HG02759 (cell line): ENCODE measurements around the gene LCAT.

Experiments used
- ATAC-seq: cut with Tn5 transposase; IDR thresholded peaks from one replicate; pipeline ENCODE4 v1.9.1; 2021; ENCODE audit warnings: mild to moderate bottlenecking, moderate library complexity; ENCODE audit not compliant: unreplicated experiment

Gene LCAT

DNA sequence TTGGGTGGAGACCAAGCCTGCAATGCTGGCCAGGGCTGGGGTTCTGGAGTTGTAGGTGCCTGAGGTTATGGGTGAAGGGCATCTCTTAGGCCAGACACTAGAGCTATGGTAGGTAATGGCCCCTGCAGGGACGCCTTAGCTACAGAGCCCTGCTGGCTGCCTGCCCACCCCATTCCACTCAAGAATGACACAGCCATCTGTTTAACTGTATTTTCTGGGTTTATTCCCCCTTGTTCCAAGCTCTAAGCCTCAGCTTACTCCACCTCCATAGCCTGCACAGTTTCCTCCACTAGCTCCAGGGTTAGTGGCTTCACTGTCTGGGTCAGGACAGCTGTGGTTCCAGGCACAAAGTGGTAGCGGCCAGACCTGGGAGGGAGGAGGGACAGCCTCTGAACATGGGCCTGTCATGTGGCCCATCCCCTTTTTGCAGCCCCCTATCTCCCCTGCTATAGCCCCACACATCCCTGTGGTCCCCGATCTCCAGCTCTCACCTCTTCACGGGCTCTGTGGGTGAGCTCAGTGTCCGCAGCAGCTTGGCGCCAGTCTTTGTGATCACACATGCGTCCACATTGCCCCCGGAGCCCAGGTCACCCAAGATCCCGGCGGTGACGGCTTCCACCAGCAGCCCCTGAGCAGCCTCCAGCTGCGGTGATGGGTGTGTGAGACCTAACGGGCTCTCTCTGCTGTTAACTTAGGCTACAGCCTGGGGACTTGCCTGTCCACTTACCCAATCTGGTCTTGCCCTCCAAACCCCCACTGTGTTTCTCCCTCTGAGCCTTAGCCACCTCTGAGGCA, 9.4 kb downstream of the LCAT start:
- no peak for ATAC-seq

DNA sequence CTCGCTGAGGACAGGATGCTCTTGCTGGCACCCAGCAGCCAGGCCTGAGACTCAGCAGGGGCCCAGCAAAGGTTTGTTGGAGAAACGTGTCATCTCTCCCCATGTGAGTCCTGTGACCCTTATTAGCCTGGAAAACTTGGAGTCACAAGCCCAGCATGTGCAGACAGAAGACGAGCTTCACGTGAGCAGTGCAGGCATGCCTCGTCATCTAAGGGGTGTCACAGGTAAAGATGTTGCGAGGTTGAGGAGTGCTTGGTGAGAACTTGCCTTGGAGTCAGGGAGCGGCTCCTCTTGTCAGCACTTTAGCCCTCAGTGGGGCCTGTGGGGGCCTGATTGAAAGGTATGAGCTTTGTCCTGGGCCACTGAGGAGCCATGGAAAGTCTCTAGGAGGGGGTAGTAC, 10.1 kb downstream of the LCAT start:
- ATAC-seq = no peak

DNA sequence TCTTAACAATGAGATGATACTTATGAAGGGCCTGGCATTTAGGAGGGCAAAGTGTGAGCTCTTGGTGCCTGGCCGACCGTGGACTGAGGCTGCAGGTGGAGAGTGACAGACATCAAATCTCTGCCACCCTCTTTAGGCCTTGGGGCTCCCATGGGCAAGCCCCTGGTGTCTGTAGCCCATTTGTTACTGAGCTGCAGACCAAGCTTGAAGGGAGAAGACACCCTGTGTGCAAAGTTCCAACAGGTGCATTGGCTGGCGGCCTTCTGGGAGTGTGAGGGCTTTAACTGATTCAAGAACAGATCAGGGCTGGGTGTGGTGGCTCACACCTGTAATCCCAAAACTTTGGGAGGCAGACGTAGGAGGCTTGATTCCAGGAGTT, 11.5 kb downstream of the LCAT start:
- ATAC-seq = no peak

DNA sequence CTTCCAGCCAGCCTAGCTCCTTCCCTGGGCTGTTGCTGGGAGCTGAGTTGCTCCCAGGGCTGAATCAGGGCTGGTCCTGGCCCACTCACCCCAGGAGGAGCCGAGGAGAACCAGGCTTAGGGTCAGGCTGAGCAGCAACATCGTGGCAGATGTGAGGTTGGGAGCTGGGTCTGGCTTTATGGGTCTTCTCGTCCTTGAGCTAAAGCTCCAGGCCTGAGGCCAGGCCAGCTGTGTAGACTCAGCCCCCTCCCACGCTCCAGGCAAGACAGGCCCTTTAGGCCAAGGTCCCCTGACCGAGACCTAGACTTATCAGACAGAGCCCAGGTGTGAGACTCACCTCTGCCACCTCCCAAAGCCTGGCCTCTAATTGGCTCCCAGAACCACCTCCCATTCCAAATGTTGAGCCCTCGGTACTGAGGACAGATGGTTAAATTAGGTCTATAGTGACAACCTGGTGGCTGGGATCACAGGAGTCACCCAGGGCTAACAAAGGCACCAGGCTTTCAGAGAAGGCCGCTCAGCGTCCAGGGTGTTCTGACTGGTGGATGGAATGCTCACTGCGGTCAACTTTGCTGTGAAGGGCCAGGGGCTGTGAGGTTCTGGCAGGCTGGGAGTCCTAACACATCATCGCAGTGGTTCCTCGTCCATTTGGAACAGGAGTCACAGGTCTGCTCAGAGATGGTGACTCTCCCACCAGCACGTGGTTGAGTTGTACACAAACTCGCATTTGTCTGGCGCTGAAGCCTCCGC, 12.0 kb downstream of the LCAT start, which contains the start of gene CTRL:
CTRL (minus strand) TSS at position 151 of the 750 bp plus-strand sequence; CDS start at position 141, 10 bp downstream.
- no peak for ATAC-seq

DNA sequence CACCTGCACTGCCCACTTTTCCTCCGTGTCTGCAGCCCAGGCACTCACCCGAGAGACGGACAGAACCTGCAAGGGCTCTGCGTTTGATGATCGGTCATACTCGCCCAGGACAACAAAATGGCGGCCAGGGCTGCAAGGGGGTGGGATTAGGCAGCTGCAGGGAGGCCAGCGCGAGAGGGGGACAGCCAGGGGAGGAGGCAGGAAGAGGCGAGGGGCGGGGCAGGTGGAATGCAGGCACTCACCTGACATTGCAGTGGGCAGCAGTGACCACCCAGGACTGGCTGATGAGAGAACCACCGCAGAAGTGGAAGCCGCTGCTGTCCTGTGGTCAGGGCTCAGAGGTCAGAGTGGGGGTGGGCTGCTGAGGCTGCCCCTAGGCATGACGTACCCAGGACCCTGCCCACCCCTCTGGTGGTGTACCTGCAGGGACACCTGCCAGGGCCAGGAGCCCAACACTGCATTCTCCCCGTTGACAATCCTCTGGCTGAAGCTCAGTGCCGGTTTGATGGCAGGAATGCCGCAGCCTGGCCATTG, 13.2 kb downstream of the LCAT start:
- ATAC-seq = no peak

DNA sequence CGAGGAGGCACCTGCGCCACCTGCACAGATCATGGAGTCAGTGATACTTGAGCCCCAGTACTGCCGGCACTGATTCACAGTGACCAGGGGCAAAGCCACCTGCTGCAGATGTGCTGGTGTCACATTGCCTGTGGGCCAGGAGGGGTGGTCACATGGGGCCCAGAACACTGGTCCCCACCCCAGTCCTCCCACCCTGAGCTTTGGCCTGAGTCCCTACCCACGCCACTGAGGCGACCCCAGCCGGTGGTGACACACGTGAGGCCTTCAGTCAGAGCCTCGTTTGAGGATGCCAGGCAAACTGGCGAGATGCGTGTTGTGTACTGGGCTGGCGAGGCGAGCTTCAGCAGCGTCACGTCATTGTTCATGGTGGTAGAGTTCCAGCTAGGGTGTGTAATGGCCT, 13.7 kb downstream of the LCAT start:
- ATAC-seq = no peak

DNA sequence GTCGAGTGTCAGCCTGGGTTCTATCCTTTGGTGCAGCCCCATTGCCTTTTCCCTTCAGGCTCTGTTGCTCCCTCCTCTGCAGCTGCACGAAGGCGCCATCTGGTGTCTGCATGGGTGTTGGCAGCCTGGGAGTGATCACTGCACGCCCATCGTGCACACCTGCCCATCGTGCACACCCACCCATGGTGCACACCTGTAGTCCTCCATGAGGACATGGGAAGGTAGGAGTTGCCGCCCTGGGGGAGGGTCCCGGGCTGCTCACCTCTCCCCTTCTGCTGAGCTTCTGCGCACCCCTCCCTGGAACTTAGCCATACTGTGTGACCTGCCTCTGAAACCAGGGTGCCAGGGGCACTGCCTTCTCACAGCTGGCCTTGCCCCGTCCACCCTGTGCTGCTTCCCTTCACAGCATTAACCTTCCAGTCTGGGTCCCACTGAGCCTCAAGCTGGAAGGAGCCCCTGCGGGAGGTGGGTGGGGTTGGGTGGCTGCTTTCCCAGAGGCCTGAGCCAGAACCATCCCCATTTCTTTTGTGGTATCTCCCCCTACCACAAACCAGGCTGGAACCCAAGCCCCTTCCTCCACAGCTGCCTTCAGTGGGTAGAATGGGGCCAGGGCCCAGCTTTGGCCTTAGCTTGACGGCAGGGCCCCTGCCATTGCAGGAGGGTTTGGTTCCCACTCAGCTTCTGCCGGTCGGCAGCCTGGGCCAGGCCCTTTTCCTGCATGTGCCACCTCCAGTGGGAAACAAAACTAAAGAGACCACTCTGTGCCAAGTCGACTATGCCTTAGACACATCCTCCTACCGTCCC, 15.2 kb downstream of the LCAT start:
- peak; percentile 69 for ATAC-seq

DNA sequence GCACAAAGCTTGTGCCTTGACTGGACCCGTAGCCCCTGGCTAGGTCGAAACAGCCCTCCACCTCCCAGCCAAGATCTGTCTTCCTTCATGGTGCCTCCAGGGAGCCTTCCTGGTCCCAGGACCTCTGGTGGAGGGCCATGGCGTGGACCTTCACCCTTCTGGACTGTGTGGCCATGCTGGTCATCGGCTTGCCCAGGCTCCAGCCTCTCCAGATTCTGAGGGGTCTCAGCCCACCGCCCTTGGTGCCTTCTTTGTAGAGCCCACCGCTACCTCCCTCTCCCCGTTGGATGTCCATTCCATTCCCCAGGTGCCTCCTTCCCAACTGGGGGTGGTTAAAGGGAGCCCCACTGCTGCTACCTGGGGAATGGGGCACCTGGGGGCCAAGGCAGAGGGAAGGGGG, 15.8 kb downstream of the LCAT start:
- ATAC-seq = no peak

DNA sequence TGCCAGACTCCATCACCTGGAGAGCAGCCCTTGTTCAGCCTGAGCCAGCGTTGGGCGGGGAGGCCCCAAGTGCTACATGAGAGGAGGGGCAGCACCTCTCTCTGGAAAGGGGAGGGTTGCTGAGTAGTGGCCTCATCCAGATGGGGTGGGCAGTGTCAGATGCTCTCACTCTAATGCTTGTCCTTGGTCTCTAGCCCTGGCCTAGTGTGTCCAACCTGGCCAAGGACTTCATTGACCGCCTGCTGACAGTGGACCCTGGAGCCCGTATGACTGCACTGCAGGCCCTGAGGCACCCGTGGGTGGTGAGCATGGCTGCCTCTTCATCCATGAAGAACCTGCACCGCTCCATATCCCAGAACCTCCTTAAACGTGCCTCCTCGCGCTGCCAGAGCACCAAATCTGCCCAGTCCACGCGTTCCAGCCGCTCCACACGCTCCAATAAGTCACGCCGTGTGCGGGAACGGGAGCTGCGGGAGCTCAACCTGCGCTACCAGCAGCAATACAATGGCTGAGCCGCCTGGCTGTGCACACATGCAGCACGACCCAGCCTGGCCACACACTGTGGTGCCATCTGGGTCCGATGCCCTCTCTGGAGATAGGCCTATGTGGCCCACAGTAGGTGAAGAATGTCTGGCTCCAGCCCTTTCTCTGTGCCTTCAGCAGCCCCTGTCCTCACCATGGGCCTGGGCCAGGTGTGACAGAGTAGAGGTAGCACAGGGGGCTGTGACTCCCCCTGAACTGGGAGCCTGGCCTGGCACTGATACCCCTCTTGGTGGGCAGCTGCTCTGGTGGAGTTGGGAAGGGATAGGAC, 16.6 kb downstream of the LCAT start:
- no peak for ATAC-seq

DNA sequence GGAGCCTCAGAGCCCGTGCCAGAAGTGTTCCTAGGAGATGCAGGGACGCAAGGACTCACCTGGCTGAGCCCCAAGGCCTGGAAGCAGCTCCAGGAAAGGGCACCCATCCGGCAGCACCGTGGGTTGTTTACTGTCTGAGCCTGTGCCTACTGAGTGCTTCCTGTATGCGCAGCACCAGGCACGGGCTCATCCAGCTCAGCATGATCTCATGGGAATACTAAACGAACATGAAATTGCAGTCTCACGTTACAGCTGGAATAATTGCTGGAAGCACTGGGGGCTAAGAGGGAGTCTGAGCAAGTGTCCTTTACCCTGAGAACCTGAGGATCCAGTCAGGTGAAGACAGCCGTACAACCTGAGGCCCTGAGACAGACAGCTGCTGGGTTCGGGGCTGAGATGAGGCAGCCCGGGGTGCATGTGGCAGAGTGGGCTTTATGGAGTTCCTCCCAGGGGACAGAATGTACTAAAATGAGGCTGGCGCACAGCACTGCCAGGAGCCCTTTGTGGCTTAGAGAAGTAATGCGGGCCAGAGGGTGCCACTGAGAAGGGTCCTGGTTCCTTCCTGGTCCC, 17.7 kb downstream of the LCAT start:
- ATAC-seq = no peak

DNA sequence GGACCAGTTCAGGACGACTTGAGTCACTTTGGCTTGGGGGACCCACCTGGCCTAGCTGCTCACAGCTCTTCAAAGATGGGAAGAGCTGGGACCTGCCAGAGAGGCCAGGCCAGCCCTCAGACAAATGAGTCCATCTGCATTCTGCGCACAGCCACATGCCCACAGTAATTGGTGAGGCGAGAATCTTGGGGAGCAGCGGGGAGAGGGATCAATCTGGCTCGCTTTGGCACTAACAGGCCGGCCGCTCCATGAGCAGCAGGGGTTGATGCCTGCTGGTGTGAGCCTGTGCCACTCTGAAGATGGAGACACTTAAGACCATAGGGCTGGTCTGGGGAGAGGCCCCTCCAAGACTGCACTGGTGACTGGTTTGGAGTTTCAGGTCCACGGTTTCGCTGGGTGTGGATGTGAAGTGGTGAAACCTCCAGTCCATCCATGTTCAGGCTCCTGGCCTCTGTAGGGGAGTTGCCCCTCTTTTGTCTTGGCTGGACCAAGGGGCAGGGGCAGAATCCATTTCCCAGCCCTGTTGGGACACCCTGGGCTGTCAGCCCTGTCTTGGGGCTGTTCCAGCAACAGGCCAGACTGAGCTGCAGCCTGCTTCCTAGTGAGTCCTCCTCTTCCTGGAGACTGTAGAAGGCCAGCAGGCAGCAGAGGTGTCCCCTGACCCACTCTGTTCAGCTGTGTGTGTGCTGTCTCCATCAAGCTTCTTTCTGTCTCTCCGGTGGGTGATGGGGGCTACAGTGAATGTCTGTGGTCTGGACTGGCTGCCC, 19.6 kb downstream of the LCAT start:
- no peak for ATAC-seq

DNA sequence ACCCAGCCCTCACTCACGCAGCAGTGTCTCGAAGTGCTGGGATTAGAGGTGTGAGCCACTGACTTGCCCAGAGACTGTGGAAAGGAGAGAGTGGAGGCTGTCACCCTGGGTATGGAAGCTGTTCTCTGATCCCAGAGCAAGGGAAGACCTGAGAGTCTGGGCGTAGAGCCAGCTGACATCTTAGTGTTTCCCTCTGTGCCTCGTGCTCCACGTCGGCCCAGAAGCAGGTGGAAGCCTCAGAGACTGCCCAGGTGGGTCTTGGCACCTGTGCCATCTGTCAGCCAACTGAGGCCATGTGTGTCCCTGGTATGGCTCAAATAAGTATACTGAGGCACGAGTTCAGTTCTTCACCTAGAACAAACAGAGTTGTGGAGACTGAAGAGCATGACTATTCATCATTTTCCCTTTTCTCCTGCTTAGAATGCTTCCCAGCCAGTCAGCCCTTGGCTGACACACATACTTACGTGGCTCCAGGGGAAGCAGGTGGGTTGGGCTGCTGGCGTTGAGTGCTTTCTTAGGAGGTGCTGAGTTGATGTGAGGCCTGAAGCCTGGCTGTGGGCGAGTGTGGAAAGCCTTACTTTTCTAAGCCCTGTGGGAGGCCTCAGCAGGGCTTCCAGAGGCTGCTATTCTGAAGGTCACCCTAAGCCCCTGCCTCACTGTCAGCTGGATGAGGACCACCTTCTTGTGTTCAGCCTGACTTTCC, 20.4 kb downstream of the LCAT start:
- no peak for ATAC-seq

DNA sequence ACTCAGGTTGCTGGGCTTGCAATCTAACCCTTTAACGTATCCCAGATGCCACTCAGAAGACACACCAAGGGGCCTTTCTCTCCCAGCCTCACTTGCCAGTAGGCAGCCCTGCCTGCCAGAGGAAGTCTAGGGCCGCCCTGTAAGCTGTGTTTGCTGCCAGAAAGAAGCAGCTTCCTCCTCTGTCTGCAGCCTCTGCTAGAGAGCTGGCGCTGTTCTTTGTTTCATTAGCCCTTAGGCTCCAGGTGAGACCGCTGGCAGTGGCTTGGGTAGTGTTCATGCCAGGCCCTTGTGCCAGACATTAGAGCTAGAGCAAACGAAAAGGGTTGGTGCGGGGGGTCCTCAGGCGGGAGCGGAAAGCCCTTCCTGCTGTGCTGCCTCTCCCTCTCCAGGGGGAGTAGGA, 21.2 kb downstream of the LCAT start:
- no peak for ATAC-seq

DNA sequence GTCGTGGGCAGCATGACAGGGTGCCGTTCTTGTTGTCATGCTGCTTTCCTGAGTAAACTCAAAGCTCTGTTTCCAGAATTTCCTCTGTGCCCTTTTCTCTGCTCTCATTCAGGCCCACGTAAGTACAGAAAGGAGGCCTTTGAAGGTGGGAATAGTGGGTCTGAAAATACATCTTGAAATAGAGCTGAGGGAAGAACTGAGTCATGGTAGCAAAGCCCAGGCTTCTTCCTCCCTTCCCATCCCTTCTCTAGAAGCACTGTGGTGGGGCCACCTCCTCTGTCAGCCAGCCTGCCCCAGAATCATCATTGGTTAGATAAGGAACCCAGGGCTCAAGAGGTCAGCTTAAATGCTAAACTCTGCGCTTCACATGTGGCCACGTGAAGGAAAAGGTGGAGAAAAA, 21.7 kb downstream of the LCAT start:
- ATAC-seq = no peak

DNA sequence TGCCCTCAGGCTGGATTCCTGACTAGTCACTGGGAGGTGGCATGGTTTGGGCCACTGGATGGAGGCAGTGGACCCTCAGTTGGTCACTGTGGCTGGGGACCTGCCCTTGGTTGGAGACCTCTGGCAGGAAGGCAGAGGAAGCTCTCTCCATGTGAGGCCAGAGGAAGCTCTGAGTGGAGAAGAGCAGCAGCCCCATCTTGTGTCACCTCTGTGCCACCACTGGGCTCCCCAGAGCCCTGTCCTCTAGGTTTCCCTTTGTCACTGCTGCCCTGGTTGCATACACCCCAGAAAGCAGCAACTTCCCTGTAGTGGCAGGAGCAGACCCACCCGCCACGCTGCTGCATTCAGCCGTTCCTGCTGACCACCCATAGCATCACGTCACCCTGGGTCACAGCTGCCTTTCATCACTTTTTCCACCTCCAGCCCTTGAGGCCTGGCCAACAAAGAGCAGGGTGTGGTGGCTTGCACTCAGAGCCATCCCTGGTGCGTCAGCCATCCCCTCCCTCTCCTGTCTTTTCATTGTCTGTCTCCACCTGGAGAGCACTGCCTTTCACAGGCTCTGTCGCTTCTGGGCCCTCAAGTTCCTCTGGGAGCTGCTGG, 24.2 kb downstream of the LCAT start:
- ATAC-seq = no peak

DNA sequence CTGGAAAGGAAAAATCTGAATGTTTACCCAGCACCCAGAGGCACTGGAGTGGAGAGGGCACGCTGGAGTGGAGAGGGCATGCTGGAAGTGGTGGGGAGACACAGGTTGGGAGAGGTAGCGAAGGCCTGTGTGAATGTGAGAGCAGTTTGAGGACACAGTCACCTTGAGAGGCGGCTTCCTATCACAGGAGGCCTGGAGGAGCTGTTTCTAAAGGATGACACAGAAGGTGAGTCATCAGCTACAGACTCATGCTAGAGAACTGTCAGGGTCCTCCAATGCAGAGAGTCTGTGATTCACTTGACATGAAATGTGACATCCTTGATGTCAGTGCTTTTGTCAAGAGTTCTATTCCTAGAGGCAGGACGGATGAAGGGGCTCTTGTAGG, 26.1 kb downstream of the LCAT start:
- ATAC-seq = no peak

DNA sequence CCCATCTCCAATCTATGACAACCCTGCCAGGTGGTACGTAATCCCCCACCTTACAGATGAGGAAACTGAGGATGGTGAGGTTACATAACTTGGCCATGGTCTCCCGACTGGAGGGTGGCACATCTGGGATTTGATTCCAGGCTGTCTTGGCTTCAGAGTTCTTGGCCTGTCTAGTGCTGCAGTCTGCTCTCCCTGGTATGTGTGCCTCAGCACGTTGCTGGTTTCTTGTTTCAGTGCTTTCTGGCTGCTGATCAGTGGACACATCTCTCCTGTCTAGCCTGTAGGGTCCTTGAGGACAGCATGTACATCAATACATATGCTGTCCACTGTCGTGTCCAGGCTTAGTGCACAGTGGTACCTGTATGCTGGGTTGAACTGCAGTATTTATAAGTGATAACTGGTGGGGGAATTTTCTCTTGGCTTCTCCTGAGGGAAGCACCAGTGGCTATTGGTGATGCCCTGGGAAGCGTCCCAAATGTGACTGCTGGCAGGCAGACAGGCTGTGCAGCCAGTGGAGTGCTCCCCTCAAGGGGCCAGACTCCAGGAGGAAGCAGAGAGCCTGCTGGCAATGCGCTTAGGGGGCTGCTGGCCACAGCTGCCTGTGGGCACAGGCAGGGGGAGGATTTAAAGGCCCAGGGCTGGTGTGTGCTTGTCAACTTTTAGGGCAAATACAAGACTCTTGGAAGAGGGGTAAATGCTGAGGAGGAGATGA, 26.6 kb downstream of the LCAT start:
- ATAC-seq = no peak
